ENCODE results near the gene TMEM208. TPM values are rescaled to one million over a fixed set of nuclear protein-coding genes. Genes with fewer than 3 reads are reported as not detected.

The TMEM208 gene
- total and polyA plus RNA-seq, 2 of the 8 experiments (the other 6 are each of a cell fraction or from before 2014, with no cell fraction given) = 37.7 to 100.0 TPM

DNA sequence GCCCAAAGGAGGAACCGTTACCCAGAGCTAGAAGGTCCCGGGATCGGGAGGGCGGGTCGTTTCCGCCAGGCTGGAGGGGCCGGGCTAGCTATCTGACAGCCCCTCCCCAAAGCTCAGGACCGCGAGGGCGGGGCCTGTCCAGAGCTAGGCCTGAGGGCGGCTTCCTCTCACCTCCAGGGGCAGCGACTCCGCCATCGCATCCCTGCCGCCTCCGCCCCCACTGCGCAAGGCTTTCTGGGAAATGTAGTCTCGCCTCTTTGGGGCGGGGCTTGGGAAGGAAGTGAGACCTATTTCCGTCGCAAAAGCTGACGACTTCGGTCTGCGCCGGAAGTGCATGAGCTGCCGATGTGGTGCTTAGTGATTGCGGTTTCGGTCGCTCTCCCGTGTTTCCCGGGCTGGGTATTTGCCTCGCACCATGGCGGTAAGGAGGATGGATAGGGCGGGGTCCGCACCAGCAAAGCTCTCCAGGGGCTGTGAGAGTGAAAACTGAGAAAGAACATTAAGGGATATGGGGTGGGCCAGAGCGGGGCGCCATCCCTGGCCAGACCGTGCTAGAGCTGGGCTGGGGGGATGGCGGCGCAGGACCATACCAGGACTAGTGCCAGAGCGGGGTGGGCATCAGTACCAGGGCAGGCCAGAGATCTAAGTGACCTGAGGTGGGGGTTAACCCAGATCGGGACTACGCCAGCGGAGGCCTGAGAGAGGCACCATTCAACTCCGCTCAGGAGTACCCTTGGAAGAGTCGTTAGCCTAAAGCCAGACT is at the start of gene TMEM208 (continued):
- TF ChIP-seq SRF (IDR thresholded peaks at IDR 0.05; ENCODE audit: low read depth, low read length) (peak; percentile 95), TAF1 (IDR thresholded peaks at IDR 0.05; ENCODE audit: low read depth, low read length) (peak; percentile 93), CBX5 (IDR thresholded peaks at IDR 0.05; ENCODE audit: low read depth, low read length) (no peak), POU5F1 (IDR thresholded peaks at IDR 0.05; ENCODE audit: low read depth, low read length) (no peak), GABPA (IDR thresholded peaks at IDR 0.05; ENCODE audit: borderline replicate concordance, insufficient read depth, low read length) (peak; percentile 99), CHD2 (IDR thresholded peaks at IDR 0.05; ENCODE audit: low read length) (peak; percentile 76)
- TF ChIP-seq, protein P1, sequence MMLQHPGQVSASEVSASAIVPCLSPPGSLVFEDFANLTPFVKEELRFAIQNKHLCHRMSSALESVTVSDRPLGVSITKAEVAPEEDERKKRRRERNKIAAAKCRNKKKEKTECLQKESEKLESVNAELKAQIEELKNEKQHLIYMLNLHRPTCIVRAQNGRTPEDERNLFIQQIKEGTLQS (IDR thresholded peaks at IDR 0.05; ENCODE audit: insufficient read depth, low read depth, low read length) = peak; percentile 98
- TF ChIP-seq, protein P2, sequence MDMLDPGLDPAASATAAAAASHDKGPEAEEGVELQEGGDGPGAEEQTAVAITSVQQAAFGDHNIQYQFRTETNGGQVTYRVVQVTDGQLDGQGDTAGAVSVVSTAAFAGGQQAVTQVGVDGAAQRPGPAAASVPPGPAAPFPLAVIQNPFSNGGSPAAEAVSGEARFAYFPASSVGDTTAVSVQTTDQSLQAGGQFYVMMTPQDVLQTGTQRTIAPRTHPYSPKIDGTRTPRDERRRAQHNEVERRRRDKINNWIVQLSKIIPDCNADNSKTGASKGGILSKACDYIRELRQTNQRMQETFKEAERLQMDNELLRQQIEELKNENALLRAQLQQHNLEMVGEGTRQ (IDR thresholded peaks at IDR 0.05; ENCODE audit: low read length) = no peak
- TF ChIP-seq, protein P3, sequence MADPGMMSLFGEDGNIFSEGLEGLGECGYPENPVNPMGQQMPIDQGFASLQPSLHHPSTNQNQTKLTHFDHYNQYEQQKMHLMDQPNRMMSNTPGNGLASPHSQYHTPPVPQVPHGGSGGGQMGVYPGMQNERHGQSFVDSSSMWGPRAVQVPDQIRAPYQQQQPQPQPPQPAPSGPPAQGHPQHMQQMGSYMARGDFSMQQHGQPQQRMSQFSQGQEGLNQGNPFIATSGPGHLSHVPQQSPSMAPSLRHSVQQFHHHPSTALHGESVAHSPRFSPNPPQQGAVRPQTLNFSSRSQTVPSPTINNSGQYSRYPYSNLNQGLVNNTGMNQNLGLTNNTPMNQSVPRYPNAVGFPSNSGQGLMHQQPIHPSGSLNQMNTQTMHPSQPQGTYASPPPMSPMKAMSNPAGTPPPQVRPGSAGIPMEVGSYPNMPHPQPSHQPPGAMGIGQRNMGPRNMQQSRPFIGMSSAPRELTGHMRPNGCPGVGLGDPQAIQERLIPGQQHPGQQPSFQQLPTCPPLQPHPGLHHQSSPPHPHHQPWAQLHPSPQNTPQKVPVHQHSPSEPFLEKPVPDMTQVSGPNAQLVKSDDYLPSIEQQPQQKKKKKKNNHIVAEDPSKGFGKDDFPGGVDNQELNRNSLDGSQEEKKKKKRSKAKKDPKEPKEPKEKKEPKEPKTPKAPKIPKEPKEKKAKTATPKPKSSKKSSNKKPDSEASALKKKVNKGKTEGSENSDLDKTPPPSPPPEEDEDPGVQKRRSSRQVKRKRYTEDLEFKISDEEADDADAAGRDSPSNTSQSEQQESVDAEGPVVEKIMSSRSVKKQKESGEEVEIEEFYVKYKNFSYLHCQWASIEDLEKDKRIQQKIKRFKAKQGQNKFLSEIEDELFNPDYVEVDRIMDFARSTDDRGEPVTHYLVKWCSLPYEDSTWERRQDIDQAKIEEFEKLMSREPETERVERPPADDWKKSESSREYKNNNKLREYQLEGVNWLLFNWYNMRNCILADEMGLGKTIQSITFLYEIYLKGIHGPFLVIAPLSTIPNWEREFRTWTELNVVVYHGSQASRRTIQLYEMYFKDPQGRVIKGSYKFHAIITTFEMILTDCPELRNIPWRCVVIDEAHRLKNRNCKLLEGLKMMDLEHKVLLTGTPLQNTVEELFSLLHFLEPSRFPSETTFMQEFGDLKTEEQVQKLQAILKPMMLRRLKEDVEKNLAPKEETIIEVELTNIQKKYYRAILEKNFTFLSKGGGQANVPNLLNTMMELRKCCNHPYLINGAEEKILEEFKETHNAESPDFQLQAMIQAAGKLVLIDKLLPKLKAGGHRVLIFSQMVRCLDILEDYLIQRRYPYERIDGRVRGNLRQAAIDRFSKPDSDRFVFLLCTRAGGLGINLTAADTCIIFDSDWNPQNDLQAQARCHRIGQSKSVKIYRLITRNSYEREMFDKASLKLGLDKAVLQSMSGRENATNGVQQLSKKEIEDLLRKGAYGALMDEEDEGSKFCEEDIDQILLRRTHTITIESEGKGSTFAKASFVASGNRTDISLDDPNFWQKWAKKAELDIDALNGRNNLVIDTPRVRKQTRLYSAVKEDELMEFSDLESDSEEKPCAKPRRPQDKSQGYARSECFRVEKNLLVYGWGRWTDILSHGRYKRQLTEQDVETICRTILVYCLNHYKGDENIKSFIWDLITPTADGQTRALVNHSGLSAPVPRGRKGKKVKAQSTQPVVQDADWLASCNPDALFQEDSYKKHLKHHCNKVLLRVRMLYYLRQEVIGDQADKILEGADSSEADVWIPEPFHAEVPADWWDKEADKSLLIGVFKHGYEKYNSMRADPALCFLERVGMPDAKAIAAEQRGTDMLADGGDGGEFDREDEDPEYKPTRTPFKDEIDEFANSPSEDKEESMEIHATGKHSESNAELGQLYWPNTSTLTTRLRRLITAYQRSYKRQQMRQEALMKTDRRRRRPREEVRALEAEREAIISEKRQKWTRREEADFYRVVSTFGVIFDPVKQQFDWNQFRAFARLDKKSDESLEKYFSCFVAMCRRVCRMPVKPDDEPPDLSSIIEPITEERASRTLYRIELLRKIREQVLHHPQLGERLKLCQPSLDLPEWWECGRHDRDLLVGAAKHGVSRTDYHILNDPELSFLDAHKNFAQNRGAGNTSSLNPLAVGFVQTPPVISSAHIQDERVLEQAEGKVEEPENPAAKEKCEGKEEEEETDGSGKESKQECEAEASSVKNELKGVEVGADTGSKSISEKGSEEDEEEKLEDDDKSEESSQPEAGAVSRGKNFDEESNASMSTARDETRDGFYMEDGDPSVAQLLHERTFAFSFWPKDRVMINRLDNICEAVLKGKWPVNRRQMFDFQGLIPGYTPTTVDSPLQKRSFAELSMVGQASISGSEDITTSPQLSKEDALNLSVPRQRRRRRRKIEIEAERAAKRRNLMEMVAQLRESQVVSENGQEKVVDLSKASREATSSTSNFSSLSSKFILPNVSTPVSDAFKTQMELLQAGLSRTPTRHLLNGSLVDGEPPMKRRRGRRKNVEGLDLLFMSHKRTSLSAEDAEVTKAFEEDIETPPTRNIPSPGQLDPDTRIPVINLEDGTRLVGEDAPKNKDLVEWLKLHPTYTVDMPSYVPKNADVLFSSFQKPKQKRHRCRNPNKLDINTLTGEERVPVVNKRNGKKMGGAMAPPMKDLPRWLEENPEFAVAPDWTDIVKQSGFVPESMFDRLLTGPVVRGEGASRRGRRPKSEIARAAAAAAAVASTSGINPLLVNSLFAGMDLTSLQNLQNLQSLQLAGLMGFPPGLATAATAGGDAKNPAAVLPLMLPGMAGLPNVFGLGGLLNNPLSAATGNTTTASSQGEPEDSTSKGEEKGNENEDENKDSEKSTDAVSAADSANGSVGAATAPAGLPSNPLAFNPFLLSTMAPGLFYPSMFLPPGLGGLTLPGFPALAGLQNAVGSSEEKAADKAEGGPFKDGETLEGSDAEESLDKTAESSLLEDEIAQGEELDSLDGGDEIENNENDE (IDR thresholded peaks at IDR 0.05; ENCODE audit: insufficient replicate concordance, low read length) = no peak
